T-cell (primary cell): Measurements from ENCODE around the gene SCAMP4. TPM values are rescaled to one million over a fixed set of nuclear protein-coding genes. Genes with fewer than 3 reads are reported as not detected.

Experiments used
- ATAC-seq, 4 experiments: fragments of 200-7000 bp in 3 of 4; fragments of 150-1000 bp in 1 of 4; cut with Tn5 transposase; replicated peaks in 1 of 4; 1 replicate in 3 of 4; 2 replicates in 1 of 4; pipeline ENCODE4 v1.10.0; 2021; ENCODE audit warnings: moderate library complexity in 3 of 4, mild to moderate bottlenecking in 2 of 4, moderate number of reproducible peaks in 1 of 4
- CTCF ChIA-PET, 2 donors: fragments of 300-600 bp; sonication (Branson Sonifier 250); formaldehyde crosslinking; loops; one replicate each; lab custom pipeline; 2022; ENCODE audit warnings: antibody characterized with exemption in 2 of 2; lab: Charles Lee
- POLR2A ChIA-PET, 2 donors: fragments of 300-600 bp; sonication (Branson Sonifier 250); formaldehyde crosslinking; loops; one replicate each; lab custom pipeline; 2022; ENCODE audit warnings: antibody characterized with exemption in 2 of 2; lab: Charles Lee
- DNase-seq, 35 experiments: peaks; one replicate each; pipeline versions ENCODE4 v3.0.0 to v3.0.0-alpha.2; 2013 to 2023
- H3K27ac ChIP-seq: one replicate; pipeline ENCODE4 v1.5.1; 2013; ENCODE audit warnings: low read length
- H3K27me3 ChIP-seq, 2 experiments: replicated peaks in 1 of 2; 1 replicate in 1 of 2; 2 replicates in 1 of 2; pipeline versions ENCODE4 v1.6.1 to v1.7.0; 2013; ENCODE audit warnings: low read length in 1 of 2, mixed read lengths in 1 of 2; ENCODE audit not compliant: control insufficient read depth in 2 of 2, insufficient read depth in 2 of 2; ENCODE audit errors: extremely low read depth in 1 of 2
- H3K36me3 ChIP-seq, 2 donors: 1 replicate in 1 of 2; 2 replicates in 1 of 2; pipeline versions ENCODE4 v1.6.1 to v1.7.0; 2013; ENCODE audit warnings: low read length in 1 of 2; ENCODE audit not compliant: control insufficient read depth in 2 of 2, insufficient read depth in 1 of 2; ENCODE audit errors: extremely low read depth in 1 of 2
- H3K4me1 ChIP-seq, 2 experiments: 1 replicate in 1 of 2; 2 replicates in 1 of 2; pipeline versions ENCODE4 v1.6.1 to v1.7.0; 2013; ENCODE audit warnings: low read length in 2 of 2, mixed read lengths in 1 of 2; ENCODE audit not compliant: insufficient read depth in 2 of 2, control insufficient read depth in 1 of 2; ENCODE audit errors: extremely low read depth in 1 of 2
- H3K4me3 ChIP-seq, 2 donors: 1 replicate in 1 of 2; 2 replicates in 1 of 2; pipeline versions ENCODE4 v1.5.1 to v1.7.0; 2013; ENCODE audit warnings: mild to moderate bottlenecking in 2 of 2, low read length in 1 of 2, moderate library complexity in 1 of 2; ENCODE audit not compliant: control insufficient read depth in 1 of 2; ENCODE audit errors: extremely low read depth in 1 of 2
- H3K9me3 ChIP-seq: 2 replicates; pipeline ENCODE4 v1.7.0; 2013
- H3K27ac Mint-ChIP-seq, 2 donors: one replicate each; pipeline ENCODE4 v1.8.0; 2020 to 2021; ENCODE audit warnings: mild to moderate bottlenecking in 2 of 2, mixed read lengths in 2 of 2
- H3K27me3 Mint-ChIP-seq, 2 donors: one replicate each; pipeline ENCODE4 v1.8.0; 2021 to 2022; ENCODE audit warnings: mixed read lengths in 2 of 2
- H3K36me3 Mint-ChIP-seq: one replicate; pipeline ENCODE4 v1.8.0; 2021; ENCODE audit warnings: mixed read lengths
- H3K4me1 Mint-ChIP-seq, 3 donors: one replicate each; pipeline ENCODE4 v1.8.0; 2020 to 2022; ENCODE audit warnings: mixed read lengths in 3 of 3, mild to moderate bottlenecking in 1 of 3
- H3K4me3 Mint-ChIP-seq, 3 donors: one replicate each; pipeline ENCODE4 v1.8.0; 2020 to 2022; ENCODE audit warnings: mild to moderate bottlenecking in 3 of 3, mixed read lengths in 3 of 3, moderate library complexity in 3 of 3
- H3K9me3 Mint-ChIP-seq, 3 donors: one replicate each; pipeline ENCODE4 v1.8.0; 2020 to 2022; ENCODE audit warnings: mixed read lengths in 3 of 3
- WGBS: methylation state at CpG from one replicate; pipeline ENCODE4 v1.1.5; 2013; ENCODE audit warnings: missing lambda C conversion rate; ENCODE audit not compliant: insufficient coverage; 5-methylcytosine and 5-hydroxymethylcytosine counted together
- total RNA-seq, 35 experiments: library from RNA in 6 of 35; stranded (reverse) in 6 of 35; fragments of 120-200 nt in 1 of 35; gene quantifications; one replicate each; pipeline versions ENCODE4 v1.2.1 to v1.2.4 and lab custom pipeline; 2013 to 2026

Gene SCAMP4, protein sequence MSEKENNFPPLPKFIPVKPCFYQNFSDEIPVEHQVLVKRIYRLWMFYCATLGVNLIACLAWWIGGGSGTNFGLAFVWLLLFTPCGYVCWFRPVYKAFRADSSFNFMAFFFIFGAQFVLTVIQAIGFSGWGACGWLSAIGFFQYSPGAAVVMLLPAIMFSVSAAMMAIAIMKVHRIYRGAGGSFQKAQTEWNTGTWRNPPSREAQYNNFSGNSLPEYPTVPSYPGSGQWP
- 10 to 100 TPM; 24.8 to 49.2 (median 27.5) TPM for total RNA-seq
- 13.2 TPM for total RNA-seq (2013)
- total RNA-seq (lab: John Stamatoyannopoulos, UW) = 10.3 to 34.9 (median 14.5) reads per million in 29 experiments

DNA sequence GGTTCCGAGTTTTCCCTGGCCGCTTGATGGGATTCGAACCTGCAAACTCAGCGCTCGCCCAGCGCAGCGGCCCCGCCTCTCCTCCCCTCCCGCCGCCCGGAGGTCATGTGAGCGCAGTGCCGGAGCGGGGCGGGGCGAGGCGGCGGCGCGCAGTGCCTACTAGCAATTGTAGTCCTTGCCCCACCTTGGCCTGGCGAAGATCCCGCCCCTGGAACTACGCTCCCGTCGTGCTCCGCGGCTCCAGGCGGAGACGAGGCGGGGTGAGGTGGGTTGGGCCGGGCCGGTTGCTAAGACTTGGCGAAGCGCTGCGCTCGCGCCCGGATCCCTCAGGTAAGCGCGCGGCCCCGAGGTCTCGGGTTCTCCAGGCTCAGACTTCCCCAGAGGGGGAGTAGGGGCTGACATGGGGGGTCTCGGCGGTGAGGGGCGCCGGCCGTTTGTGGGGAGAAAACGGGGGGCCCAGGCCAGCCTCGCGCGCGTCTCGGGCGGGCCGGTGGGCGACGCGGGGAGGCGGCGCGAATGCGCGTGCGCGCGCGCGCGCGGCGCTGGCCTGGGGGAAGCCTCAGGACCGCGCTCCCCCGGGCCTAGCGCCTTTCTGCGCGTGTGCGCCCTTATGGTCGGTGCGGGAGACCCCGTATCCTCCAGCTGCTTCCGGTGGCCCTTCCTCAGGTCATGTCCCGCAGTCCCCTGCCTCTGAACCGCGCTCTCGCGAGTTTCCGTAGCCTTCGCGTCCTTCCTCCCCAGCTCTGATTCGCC, at the start of gene SCAMP4, which contains the start of gene ADAT3:
Gene SCAMP4 (plus strand): TSS at position 290 of the 753 bp plus-strand sequence. CDS start 9,621 bp downstream, outside the sequence.
Gene ADAT3 (plus strand): TSS at position 290 of the 753 bp plus-strand sequence. CDS start 6,649 bp downstream, outside the sequence.
- DNase-seq (peak; percentile 92 to 99 (median 98)), ATAC-seq (peak; percentile 95 to 99 (median 98))
- Histone ChIP-seq H3K36me3 (no peaks in the 10 kb centered on the region), H3K4me3 (peak within 1 kb of the TSS; percentile 67 to 69), H3K9me3 (no peaks in the 10 kb centered on the region), H3K27ac (peak within 1 kb of the TSS; percentile 77), H3K27me3 (no peaks in the 10 kb centered on the region), H3K4me1 (peaks cover 11 to 55% of the 10 kb centered on the region in 2 experiments)
- Mint-ChIP-seq H3K4me1 (peaks cover 38 to 50% (median 45%) of the 10 kb centered on the region in 3 donors), H3K27me3 (no peaks in the 10 kb centered on the region), H3K9me3 (no peaks in the 10 kb centered on the region), H3K4me3 (peak within 1 kb of the TSS; percentile 85 to 92 (median 87)), H3K27ac (peak within 1 kb of the TSS; percentile 88), H3K36me3 (no peaks in the 10 kb centered on the region)
- WGBS = under 1% methylated on average over 91 of the region's 92 CpGs
- ChIA-PET POLR2A (no interaction called here), CTCF (no interaction called here)

- H3K9me3 Mint-ChIP-seq = no peaks in the 10 kb centered on the region
These were observed 49.4 kb upstream of the SCAMP4 start for GRCh38 chr19:1855828-1856255.

GRCh38 chr19:1856345-1856697, 48.9 kb upstream of the SCAMP4 start:
- ChIA-PET POLR2A (interaction anchor here (0.5 to 0.9 kb wide), 2 partner anchors 67 to 105 kb away, joined by 3 to 4 read pairs; no protein-coding TSS in a partner anchor), CTCF (no interaction called here)
- DNase-seq (no peak), ATAC-seq (no peak)
- H3K36me3 Mint-ChIP-seq = no peaks in the 10 kb centered on the region
- H3K4me1 Mint-ChIP-seq = peaks cover 46 to 67% (median 66%) of the 10 kb centered on the region in 3 donors
- Histone ChIP-seq H3K27me3 (no peaks in the 10 kb centered on the region), H3K27ac (peak overlapping the region; percentile 88), H3K36me3 (no peaks in the 10 kb centered on the region), H3K4me3 (peak overlapping the region; percentile 75 to 79), H3K4me1 (peaks cover 68 to 96% of the 10 kb centered on the region in 2 experiments), H3K9me3 (no peaks in the 10 kb centered on the region)
- peak overlapping the region; percentile 90 to 95 for H3K27ac Mint-ChIP-seq
- WGBS = 40% methylated on average over 1 of the region's 6 CpGs
- peak overlapping the region; percentile 75 to 98 (median 80) for H3K4me3 Mint-ChIP-seq
- H3K9me3 Mint-ChIP-seq = no peaks in the 10 kb centered on the region
- no peaks in the 10 kb centered on the region for H3K27me3 Mint-ChIP-seq

More at GRCh38 chr19:1855828-1856255, 49.4 kb upstream of the SCAMP4 start:
- Histone ChIP-seq H3K4me3 (peak overlapping the region; percentile 75 to 79), H3K27me3 (no peaks in the 10 kb centered on the region), H3K9me3 (no peaks in the 10 kb centered on the region), H3K4me1 (peaks cover 63 to 96% of the 10 kb centered on the region in 2 experiments), H3K27ac (peak overlapping the region; percentile 88), H3K36me3 (no peaks in the 10 kb centered on the region)
- Mint-ChIP-seq H3K4me1 (peaks cover 46 to 68% (median 66%) of the 10 kb centered on the region in 3 donors), H3K27me3 (no peaks in the 10 kb centered on the region), H3K4me3 (peak overlapping the region; percentile 75 to 98 (median 80)), H3K36me3 (no peaks in the 10 kb centered on the region), H3K27ac (peak overlapping the region; percentile 90 to 95)
- DNase-seq (peak in 5 of 35 experiments; percentile 21 to 49 (median 34)), ATAC-seq (peak; percentile 4 to 23 (median 11))
- ChIA-PET POLR2A (interaction anchor here in 1 of 2 donors (0.9 kb wide), 1 partner anchor 105 kb away, joined by 4 read pairs; no protein-coding TSS in a partner anchor), CTCF (interaction anchor here in 1 of 2 donors (0.6 kb wide), 1 partner anchor 30 kb away, joined by 3 read pairs; no protein-coding TSS in a partner anchor)
- 0% methylated on average over 6 of the region's 13 CpGs for WGBS

- 2% methylated on average over 57 of the region's 73 CpGs for WGBS
- peak; percentile 7 to 22 (median 12) for ATAC-seq
- peak in 11 of 35 experiments; percentile 12 to 54 (median 35) for DNase-seq
These were observed 48.2 kb upstream of the SCAMP4 start for GRCh38 chr19:1856698-1857603.

DNA sequence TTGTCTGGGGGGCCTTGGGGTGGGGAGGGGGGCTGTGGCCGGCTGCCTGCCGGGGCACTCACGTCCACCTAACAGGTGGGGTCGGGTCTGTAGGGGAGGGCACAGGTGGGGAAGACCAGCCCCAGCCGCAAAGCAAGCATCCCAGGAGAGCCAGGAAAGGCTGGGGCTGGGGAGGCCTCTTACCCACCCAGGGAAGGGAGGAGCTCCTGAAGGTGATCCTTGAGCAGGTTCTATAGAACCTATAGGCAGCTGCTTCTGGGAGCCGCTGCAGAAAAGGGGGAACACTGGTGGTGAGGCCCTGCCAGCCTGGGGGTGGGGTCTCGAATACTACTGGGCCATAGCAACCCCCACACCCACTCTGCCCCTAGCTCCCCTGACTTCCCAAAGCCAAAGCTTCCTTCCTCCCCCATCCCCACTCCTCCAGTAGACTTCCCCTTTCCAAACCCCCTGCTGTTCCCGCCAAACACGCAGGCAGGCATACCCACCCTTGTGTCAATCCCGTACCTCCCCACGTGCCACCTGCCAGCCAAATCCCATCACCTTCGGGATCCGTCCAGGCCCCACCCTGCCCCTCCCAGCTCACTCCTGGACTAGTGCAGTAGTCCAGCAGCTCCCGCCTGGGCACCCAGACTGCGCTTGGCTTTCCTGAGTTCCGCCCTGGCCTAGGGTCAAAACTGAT, 47.4 kb upstream of the SCAMP4 start:
- H3K27me3 Mint-ChIP-seq = no peaks in the 10 kb centered on the region
- Histone ChIP-seq H3K36me3 (no peaks in the 10 kb centered on the region), H3K9me3 (no peaks in the 10 kb centered on the region), H3K27me3 (no peaks in the 10 kb centered on the region), H3K27ac (peak overlapping the region; percentile 69), H3K4me3 (peak overlapping the region in 1 of 2 donors; percentile 53), H3K4me1 (peaks cover 67 to 94% of the 10 kb centered on the region in 2 experiments)
- ChIA-PET POLR2A (no interaction called here), CTCF (interaction anchor here in 1 of 2 donors (0.6 kb wide), 1 partner anchor 1418 kb away, joined by 5 read pairs; no protein-coding TSS in a partner anchor)
- 79% methylated on average over 14 of the region's 16 CpGs for WGBS
- no peak for DNase-seq
- peak overlapping the region; percentile 56 to 98 (median 64) for H3K4me3 Mint-ChIP-seq
- no peaks in the 10 kb centered on the region for H3K9me3 Mint-ChIP-seq
- H3K36me3 Mint-ChIP-seq = no peaks in the 10 kb centered on the region
- ATAC-seq = no peak
- peaks cover 57 to 69% (median 67%) of the 10 kb centered on the region in 3 donors for H3K4me1 Mint-ChIP-seq
- peak overlapping the region; percentile 82 to 85 for H3K27ac Mint-ChIP-seq

More at GRCh38 chr19:1856698-1857603, 48.2 kb upstream of the SCAMP4 start:
- H3K36me3 ChIP-seq = no peaks in the 10 kb centered on the region
- H3K9me3 Mint-ChIP-seq = no peaks in the 10 kb centered on the region
- no peaks in the 10 kb centered on the region for H3K9me3 ChIP-seq
- peak overlapping the region; percentile 75 to 79 for H3K4me3 ChIP-seq
- H3K27ac Mint-ChIP-seq = peak overlapping the region; percentile 90 to 95
- peak overlapping the region; percentile 75 to 98 (median 80) for H3K4me3 Mint-ChIP-seq
- peak overlapping the region; percentile 88 for H3K27ac ChIP-seq
- no peaks in the 10 kb centered on the region for H3K27me3 Mint-ChIP-seq
- no peaks in the 10 kb centered on the region for H3K36me3 Mint-ChIP-seq
- CTCF ChIA-PET = interaction anchor here in 1 of 2 donors (0.6 kb wide), 1 partner anchor 1419 kb away, joined by 5 read pairs; no protein-coding TSS in a partner anchor
- H3K27me3 ChIP-seq = no peaks in the 10 kb centered on the region
- H3K4me1 ChIP-seq = peaks cover 73 to 97% of the 10 kb centered on the region in 2 experiments
- POLR2A ChIA-PET = interaction anchor here (0.5 to 0.9 kb wide), 3 partner anchors 66 to 104 kb away, joined by 3 to 4 read pairs (median 3); no protein-coding TSS in a partner anchor
- H3K4me1 Mint-ChIP-seq = peaks cover 51 to 71% (median 70%) of the 10 kb centered on the region in 3 donors
